OCI-LY1 (cell line): ENCODE data around the gene ATP13A4.

ENCODE experiments used
- H2AFZ ChIP-seq: fragments of 200-600 bp; sonication (generic), shearing (Covaris generic); 2 replicates; pipeline ENCODE4 v1.6.0; 2014; ENCODE audit warnings: antibody characterized with exemption, mild to moderate bottlenecking, low read length
- H3F3A ChIP-seq: fragments of 200-600 bp; sonication (generic), shearing (Covaris generic); 2 replicates; pipeline ENCODE4 v1.6.0; 2014; ENCODE audit warnings: mild to moderate bottlenecking, antibody characterized with exemption, low read length, moderate library complexity; ENCODE audit not compliant: insufficient read depth
- H3K27ac ChIP-seq: fragments of 200-600 bp; sonication (generic); 2 replicates; pipeline ENCODE4 v1.5.1; 2014; ENCODE audit warnings: low read length, mixed run types, mild to moderate bottlenecking, low read depth; ENCODE audit not compliant: poor library complexity, severe bottlenecking
- H3K27me3 ChIP-seq: fragments of 200-600 bp; sonication (generic); 2 replicates; pipeline ENCODE4 v1.6.0; 2014; ENCODE audit warnings: antibody characterized with exemption, mild to moderate bottlenecking, low read length, moderate library complexity; ENCODE audit not compliant: insufficient read depth
- H3K36me3 ChIP-seq: fragments of 200-600 bp; sonication (generic); 2 replicates; pipeline ENCODE4 v1.6.1; 2014; ENCODE audit warnings: mild to moderate bottlenecking, antibody characterized with exemption, low read length, moderate library complexity, mixed read lengths; ENCODE audit not compliant: insufficient read depth
- H3K4me1 ChIP-seq: fragments of 200-600 bp; sonication (generic); 2 replicates; pipeline ENCODE4 v1.5.1; 2014; ENCODE audit warnings: mild to moderate bottlenecking, low read length, moderate library complexity; ENCODE audit not compliant: insufficient read depth, severe bottlenecking
- H3K4me2 ChIP-seq: fragments of 200-600 bp; sonication (generic), shearing (Covaris generic); 2 replicates; pipeline ENCODE4 v1.6.1; 2014; ENCODE audit warnings: low read length
- H3K4me3 ChIP-seq: fragments of 200-600 bp; sonication (generic); 2 replicates; pipeline ENCODE4 v1.5.1; 2014; ENCODE audit warnings: low read length, low read depth, mild to moderate bottlenecking, mixed read lengths; ENCODE audit not compliant: poor library complexity, severe bottlenecking
- H3K79me2 ChIP-seq: fragments of 200-600 bp; shearing (Covaris generic); 2 replicates; pipeline ENCODE4 v1.6.1; 2016; ENCODE audit warnings: mixed run types, low read length, mixed read lengths; ENCODE audit not compliant: insufficient read depth
- H3K9ac ChIP-seq: fragments of 200-600 bp; sonication (generic), shearing (Covaris generic); 2 replicates; pipeline ENCODE4 v1.6.1; 2014; ENCODE audit warnings: mild to moderate bottlenecking, low read length, mixed read lengths
- H3K9me2 ChIP-seq: fragments of 200-600 bp; sonication (generic), shearing (Covaris generic); 2 replicates; pipeline ENCODE4 v1.6.1; 2014; ENCODE audit warnings: low read depth, mild to moderate bottlenecking, low read length, mixed read lengths
- H3K9me3 ChIP-seq: fragments of 200-600 bp; shearing (Covaris generic); 2 replicates; pipeline ENCODE4 v1.6.1; 2014; ENCODE audit warnings: low read length, mixed read lengths
- H4K20me1 ChIP-seq: fragments of 200-600 bp; sonication (generic), shearing (Covaris generic); 2 replicates; pipeline ENCODE4 v1.6.0; 2016; ENCODE audit warnings: mild to moderate bottlenecking, low read length; ENCODE audit not compliant: insufficient read depth
- EZH2 ChIP-seq: fragments of 200-600 bp; sonication (generic), shearing (Covaris generic); IDR thresholded peaks from 2 replicates; pipeline ENCODE4 v1.8.0; 2017; ENCODE audit warnings: borderline replicate concordance, mixed run types, mild to moderate bottlenecking, antibody characterized with exemption, low read length, moderate library complexity, mixed read lengths
- TF ChIP-seq, protein P1 (sequence below): fragments of 200-600 bp; sonication (generic), shearing (Covaris generic); IDR thresholded peaks from 2 replicates; pipeline ENCODE4 v1.5.1; 2017; ENCODE audit warnings: mild to moderate bottlenecking, antibody characterized with exemption, low read length, moderate library complexity, mixed read lengths

The ATP13A4 gene

DNA sequence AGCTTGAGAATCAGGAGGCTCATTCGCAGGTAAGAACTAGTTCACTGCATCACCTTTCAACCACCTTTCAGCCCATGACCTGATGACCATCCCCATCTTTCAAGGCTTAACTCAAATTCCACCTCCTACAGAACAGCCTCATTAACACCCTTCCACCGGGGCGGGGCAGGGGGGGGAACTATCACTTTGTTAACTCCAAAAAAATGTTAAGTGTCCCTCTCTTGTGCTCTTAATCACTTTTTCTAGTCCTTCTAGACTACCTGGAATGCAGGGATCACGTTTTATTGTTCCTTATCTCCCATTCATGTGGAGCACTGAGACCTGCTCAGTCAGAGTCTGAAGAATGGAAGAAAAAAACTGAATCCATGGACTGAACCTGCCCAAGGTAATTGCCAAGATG is 51.8 kb downstream of the ATP13A4 start:
- Histone ChIP-seq H4K20me1 (no peaks in the 10 kb centered on the region), H3K27me3 (no peaks in the 10 kb centered on the region), H3K27ac (no peak overlapping the region), H3F3A (no peaks in the 10 kb centered on the region), H2AFZ (no peak overlapping the region), H3K36me3 (no peaks in the 10 kb centered on the region), H3K9me3 (no peaks in the 10 kb centered on the region), H3K79me2 (no peaks in the 10 kb centered on the region), H3K4me1 (no peaks in the 10 kb centered on the region), H3K9me2 (no peaks in the 10 kb centered on the region), H3K9ac (no peak overlapping the region), H3K4me3 (no peak overlapping the region), H3K4me2 (no peak overlapping the region)
- TF ChIP-seq EZH2, result no peak
- TF ChIP-seq, protein P1, sequence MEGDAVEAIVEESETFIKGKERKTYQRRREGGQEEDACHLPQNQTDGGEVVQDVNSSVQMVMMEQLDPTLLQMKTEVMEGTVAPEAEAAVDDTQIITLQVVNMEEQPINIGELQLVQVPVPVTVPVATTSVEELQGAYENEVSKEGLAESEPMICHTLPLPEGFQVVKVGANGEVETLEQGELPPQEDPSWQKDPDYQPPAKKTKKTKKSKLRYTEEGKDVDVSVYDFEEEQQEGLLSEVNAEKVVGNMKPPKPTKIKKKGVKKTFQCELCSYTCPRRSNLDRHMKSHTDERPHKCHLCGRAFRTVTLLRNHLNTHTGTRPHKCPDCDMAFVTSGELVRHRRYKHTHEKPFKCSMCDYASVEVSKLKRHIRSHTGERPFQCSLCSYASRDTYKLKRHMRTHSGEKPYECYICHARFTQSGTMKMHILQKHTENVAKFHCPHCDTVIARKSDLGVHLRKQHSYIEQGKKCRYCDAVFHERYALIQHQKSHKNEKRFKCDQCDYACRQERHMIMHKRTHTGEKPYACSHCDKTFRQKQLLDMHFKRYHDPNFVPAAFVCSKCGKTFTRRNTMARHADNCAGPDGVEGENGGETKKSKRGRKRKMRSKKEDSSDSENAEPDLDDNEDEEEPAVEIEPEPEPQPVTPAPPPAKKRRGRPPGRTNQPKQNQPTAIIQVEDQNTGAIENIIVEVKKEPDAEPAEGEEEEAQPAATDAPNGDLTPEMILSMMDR, result no peak

GRCh38 chr3:193499801-193500485 is 54.8 kb downstream of the ATP13A4 start:
- Histone ChIP-seq H3K9me3 (no peaks in the 10 kb centered on the region), H3K27ac (no peak overlapping the region), H3K9ac (no peak overlapping the region), H3K4me2 (no peak overlapping the region), H3K27me3 (no peaks in the 10 kb centered on the region), H3K36me3 (no peaks in the 10 kb centered on the region), H3K4me1 (no peaks in the 10 kb centered on the region), H3K79me2 (no peaks in the 10 kb centered on the region), H4K20me1 (no peaks in the 10 kb centered on the region), H2AFZ (no peak overlapping the region), H3K9me2 (no peaks in the 10 kb centered on the region), H3F3A (no peaks in the 10 kb centered on the region), H3K4me3 (no peak overlapping the region)
- no peak for TF ChIP-seq EZH2
- TF ChIP-seq, protein P1, result no peak

GRCh38 chr3:193499136-193499770 is 55.4 kb downstream of the ATP13A4 start:
- H2AFZ ChIP-seq, result no peak overlapping the region
- H3K4me1 ChIP-seq, result no peaks in the 10 kb centered on the region
- no peaks in the 10 kb centered on the region for H3K27me3 ChIP-seq
- no peak overlapping the region for H3K9ac ChIP-seq
- no peak overlapping the region for H3K4me2 ChIP-seq
- TF ChIP-seq, protein P1, result no peak
- TF ChIP-seq EZH2, result no peak
- no peaks in the 10 kb centered on the region for H3K9me2 ChIP-seq
- no peaks in the 10 kb centered on the region for H3K36me3 ChIP-seq
- no peaks in the 10 kb centered on the region for H4K20me1 ChIP-seq
- no peaks in the 10 kb centered on the region for H3K79me2 ChIP-seq
- H3K27ac ChIP-seq, result no peak overlapping the region
- no peaks in the 10 kb centered on the region for H3K9me3 ChIP-seq
- H3F3A ChIP-seq, result no peaks in the 10 kb centered on the region
- no peak overlapping the region for H3K4me3 ChIP-seq
